Transverse colon (tissue), 4 donors: ENCODE measurements around the gene PAX5.

Experiments
- POLR2A ChIP-seq: fragments of 450-650 bp; IDR thresholded peaks from one replicate; pipeline ENCODE4 v1.6.1; 2016; ENCODE audit warnings: antibody characterized with exemption, mild to moderate bottlenecking, moderate library complexity
- POLR2AphosphoS5 ChIP-seq, 3 donors: sonication (generic); formaldehyde crosslinking; IDR thresholded peaks; one replicate each; pipeline ENCODE4 v1.6.1; 2016; ENCODE audit warnings: antibody characterized with exemption in 3 of 3
- TF ChIP-seq, protein P1 (sequence below), 5 experiments: fragments of 200-600 bp in 3 of 5; fragments of 450-650 bp in 2 of 5; sonication (generic) in 3 of 5; IDR thresholded peaks; 1 replicate in 2 of 5; 2 replicates in 3 of 5; pipeline ENCODE4 v1.5.1; 2016 to 2017; ENCODE audit warnings: antibody characterized with exemption in 5 of 5, inconsistent platforms in 3 of 5, mild to moderate bottlenecking in 2 of 5, moderate library complexity in 1 of 5

GRCh38 chr9:36788534-36788933 is 245.5 kb downstream of the PAX5 start:
- TF ChIP-seq POLR2A: no peak
- TF ChIP-seq, protein P1, sequence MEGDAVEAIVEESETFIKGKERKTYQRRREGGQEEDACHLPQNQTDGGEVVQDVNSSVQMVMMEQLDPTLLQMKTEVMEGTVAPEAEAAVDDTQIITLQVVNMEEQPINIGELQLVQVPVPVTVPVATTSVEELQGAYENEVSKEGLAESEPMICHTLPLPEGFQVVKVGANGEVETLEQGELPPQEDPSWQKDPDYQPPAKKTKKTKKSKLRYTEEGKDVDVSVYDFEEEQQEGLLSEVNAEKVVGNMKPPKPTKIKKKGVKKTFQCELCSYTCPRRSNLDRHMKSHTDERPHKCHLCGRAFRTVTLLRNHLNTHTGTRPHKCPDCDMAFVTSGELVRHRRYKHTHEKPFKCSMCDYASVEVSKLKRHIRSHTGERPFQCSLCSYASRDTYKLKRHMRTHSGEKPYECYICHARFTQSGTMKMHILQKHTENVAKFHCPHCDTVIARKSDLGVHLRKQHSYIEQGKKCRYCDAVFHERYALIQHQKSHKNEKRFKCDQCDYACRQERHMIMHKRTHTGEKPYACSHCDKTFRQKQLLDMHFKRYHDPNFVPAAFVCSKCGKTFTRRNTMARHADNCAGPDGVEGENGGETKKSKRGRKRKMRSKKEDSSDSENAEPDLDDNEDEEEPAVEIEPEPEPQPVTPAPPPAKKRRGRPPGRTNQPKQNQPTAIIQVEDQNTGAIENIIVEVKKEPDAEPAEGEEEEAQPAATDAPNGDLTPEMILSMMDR (IDR thresholded peaks at IDR 0.05): peak in 2 of 5 experiments; percentile 25 to 32
- no peak for TF ChIP-seq POLR2AphosphoS5 (IDR thresholded peaks at IDR 0.05)
